Measurements from ENCODE around the gene ZNF48.

Gene ZNF48

DNA sequence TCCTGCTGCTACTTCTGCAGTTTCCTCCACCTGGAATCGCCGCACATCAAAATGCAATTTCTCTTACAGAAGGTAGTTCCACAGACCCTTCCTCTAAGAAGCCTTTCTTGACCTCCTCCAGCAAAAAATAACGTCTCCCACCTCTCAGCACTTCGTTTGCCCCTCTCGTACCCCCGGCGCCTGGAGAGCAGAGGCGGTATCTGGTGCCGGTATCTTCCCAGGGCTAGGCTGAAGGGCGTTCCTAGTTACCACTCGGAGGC lies 34.1 kb downstream of the ZNF48 start:
- TF ChIP-seq JUND (IDR thresholded peaks at IDR 0.05; ENCODE audit: low read depth), result no peak
- in situ Hi-C loops (cut with HindIII; ENCODE audit: low pct_unique_long_range_greater_than_20kb, low sequenced_read_pairs), result loop anchor here (25.0 kb wide), 1 partner anchor 208 kb away; no protein-coding TSS in a partner anchor
- DNase-seq (ENCODE audit: low read depth in 1 of 2, low spot score in 1 of 2), result no peak

DNA sequence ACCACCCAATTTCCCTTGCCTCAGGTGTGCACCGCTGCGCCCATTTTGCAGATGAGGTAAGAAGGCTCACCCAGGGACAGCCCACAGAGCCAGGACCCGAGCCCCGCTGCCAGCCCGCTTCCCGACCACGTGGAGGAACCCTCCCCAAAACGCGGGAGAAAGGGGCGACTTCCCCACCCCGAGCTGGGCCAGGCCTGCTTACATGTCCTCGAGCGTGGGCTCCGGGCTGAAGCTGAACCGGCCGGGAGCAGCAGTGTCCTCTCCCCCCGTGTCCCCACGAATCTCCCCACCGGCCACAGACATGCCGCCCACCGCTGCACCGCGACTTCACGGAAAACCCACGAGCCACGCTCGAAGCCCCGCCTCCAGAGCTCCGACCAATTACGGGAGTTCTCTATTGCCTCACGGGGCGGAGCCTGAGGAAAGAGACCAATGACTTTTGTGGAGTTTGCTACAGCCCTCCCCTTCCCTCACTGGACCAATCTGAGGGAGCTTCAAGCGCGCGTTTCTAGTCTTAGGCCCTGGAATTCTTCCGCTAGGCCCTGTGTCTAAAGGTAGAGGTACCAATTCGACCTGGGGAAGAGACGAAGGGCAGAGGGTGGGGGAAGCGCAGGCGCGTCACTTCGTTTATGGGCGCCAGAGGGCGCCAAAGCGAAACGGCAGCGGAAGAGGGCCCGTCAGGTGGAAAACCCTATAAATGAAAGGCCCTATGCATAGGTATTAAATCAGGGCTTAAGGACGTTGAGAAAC lies 34.6 kb downstream of the ZNF48 start, which contains the start of gene DCTPP1:
Gene DCTPP1 (minus strand): TSS at position 353 of the 750 bp plus-strand sequence. CDS start 50 bp downstream, at position 303.
- in situ Hi-C loops (cut with HindIII; ENCODE audit: low pct_unique_long_range_greater_than_20kb, low sequenced_read_pairs), result loop anchor here (25.0 kb wide), 1 partner anchor 207 kb away; no protein-coding TSS in a partner anchor
- peak; percentile 95 to 100 for DNase-seq (ENCODE audit: low read depth in 1 of 2, low spot score in 1 of 2)
- TF ChIP-seq JUND (IDR thresholded peaks at IDR 0.05; ENCODE audit: low read depth), result no peak

DNA sequence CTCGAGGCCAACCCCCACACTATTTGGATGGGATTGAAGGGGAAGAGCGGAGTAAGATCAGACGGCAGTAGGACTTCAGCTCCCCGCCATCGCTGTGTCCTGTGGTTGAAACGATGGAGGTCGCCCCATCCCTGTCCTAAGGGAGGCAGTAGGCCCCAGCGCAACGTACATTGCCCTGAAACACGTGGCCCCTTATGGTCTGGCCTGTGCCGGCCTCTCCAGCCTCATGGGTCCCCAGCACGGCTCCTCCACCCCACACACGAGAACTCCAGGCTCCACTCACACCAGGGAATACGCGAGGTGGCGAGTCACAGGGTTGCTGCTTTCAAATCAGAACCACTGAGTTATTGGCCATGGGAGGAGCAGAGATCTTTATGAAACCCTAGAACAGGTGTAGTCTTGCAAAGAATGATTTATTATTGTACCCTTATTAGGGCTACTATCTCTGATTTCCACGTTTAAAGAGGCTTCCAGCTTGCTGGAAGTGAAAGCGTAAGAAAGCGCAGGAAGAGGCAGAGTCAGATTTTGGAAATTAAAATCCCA lies 35.3 kb downstream of the ZNF48 start:
- no peak for DNase-seq (ENCODE audit: low read depth in 1 of 2, low spot score in 1 of 2)
- in situ Hi-C loops (cut with HindIII; ENCODE audit: low pct_unique_long_range_greater_than_20kb, low sequenced_read_pairs), result loop anchor here (25.0 kb wide), 1 partner anchor 207 kb away; no protein-coding TSS in a partner anchor
- TF ChIP-seq JUND (IDR thresholded peaks at IDR 0.05; ENCODE audit: low read depth), result no peak

DNA sequence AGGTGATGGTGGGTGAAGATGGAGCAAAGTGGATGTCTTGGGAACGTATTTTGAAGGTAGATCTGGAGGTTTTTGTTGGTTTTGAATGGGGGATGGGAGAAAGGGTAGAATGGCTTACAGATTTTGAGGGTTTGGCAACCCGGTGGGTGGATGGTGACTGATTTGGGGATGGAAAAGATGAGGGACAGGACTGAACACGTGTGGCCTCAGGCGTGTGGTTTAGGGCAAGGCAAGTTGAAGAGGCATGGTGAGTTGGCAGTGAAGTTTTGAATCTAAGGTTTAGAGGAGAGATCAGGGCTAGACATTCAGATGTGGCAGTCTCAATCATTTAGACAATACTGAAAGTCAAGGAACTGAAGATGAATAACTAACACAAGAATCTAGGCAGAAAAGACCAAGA lies 39.6 kb downstream of the ZNF48 start:
- no peak for TF ChIP-seq JUND (IDR thresholded peaks at IDR 0.05; ENCODE audit: low read depth)
- in situ Hi-C loops (cut with HindIII; ENCODE audit: low pct_unique_long_range_greater_than_20kb, low sequenced_read_pairs), result loop anchor here (25.0 kb wide), 1 partner anchor 202 kb away; no protein-coding TSS in a partner anchor
- DNase-seq (ENCODE audit: low read depth in 1 of 2, low spot score in 1 of 2), result no peak

DNA sequence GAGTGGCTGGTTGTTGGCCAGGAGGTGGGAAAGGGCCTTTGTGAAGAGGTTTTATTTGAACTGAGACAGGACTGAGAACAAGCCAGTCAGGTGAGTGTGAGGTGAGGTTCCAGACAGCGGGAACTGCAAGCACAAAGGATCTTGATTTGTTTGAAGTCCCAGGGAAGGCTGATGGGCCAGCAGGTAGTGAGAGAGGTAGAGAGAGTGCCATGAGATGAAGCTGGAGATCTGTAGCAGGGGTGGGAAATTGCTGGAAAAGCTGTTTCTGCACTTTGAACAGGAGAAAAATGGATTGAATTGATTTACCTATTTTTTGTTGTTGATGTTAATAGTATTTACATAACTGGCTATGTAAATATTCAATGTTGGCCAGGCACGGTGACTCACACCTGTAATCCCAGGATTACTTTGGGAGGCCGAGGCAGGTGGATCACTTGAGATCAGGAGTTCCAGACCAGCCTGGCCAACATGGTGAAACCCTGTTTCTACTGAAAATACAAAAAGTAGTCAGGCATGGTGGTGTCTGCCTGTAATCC lies 42.4 kb downstream of the ZNF48 start:
- TF ChIP-seq JUND (IDR thresholded peaks at IDR 0.05; ENCODE audit: low read depth), result no peak
- DNase-seq (ENCODE audit: low read depth in 1 of 2, low spot score in 1 of 2), result peak in 1 of 2 experiments; percentile 91

DNA sequence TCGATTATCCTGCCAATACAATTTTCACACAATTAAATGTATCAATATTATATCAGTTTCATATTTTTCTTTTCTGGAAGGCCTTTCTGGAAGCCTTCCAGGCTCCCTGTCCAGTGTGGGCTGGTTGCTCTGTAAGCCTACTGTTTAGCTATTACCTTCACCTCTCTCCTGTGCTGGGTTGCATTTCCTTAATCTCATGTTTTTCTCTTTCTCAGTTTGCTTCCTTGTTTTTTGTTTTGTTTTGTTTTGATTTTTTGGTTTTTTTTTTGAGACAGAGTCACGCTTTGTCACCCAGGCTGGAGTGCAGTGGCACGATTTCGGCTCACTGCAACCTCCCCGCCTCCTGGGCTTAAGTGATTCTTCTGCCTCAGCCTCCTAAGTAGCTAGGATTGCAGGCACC lies 43.6 kb downstream of the ZNF48 start:
- no peak for TF ChIP-seq JUND (IDR thresholded peaks at IDR 0.05; ENCODE audit: low read depth)
- in situ Hi-C loops (cut with HindIII; ENCODE audit: low pct_unique_long_range_greater_than_20kb, low sequenced_read_pairs), result loop anchor here (25.0 kb wide), 1 partner anchor 198 kb away; no protein-coding TSS in a partner anchor
- no peak for DNase-seq (ENCODE audit: low read depth in 1 of 2, low spot score in 1 of 2)

More for the DNA sequence above, 42.4 kb downstream of the ZNF48 start:
- in situ Hi-C loops (cut with HindIII; ENCODE audit: low pct_unique_long_range_greater_than_20kb, low sequenced_read_pairs), result loop anchor here (25.0 kb wide), 1 partner anchor 200 kb away; no protein-coding TSS in a partner anchor

DNA sequence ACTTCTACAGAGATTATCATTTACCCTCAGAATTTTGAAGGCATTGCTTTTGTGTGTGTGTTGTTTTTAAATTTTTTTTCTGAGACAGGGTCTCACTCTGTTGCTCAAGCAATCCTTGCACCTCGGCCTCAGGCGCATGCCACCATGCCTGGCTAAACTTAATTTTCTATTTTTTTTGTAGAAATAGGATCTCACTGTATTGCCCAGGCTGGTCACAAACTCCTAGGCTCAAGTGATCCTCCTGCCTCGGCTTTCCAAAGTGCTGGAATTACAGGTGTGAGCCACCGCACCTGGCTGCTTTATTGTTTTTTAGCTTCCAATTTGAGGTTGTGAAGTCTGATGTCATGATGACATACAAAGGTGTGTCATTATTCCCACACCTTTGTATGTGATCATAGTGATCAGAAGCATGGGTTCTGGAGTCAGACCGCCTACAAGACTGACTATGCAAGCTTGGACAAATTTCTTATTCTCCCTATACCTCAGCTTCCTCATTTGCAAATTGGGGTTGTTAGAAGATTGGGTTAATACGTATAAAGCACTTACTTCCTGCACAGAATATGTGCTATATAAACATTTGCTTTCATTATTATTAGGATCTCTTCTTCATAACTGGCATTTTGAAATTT lies 44.6 kb downstream of the ZNF48 start:
- in situ Hi-C loops (cut with HindIII; ENCODE audit: low pct_unique_long_range_greater_than_20kb, low sequenced_read_pairs), result loop anchor here (25.0 kb wide), 1 partner anchor 197 kb away; no protein-coding TSS in a partner anchor
- no peak for TF ChIP-seq JUND (IDR thresholded peaks at IDR 0.05; ENCODE audit: low read depth)
- DNase-seq (ENCODE audit: low read depth in 1 of 2, low spot score in 1 of 2), result no peak

DNA sequence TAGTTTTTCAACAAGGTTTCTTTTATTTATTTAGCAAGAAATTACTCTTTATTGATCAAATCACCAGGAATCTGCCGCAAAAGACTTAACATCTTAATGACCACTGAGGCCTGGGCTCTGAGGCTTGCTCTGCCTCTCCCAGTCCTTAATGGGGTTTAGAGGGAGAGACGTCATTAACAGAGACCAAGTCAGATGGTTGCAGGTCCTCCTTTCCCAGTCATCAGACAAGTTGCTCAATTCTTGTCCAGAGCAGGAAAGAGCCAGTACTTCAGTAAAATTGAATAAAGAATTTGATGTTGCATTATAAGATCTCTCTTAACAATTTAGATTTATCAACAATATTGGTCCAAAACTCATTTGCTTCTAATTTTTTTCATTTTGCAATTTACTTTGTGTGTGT lies 48.4 kb downstream of the ZNF48 start:
- in situ Hi-C loops (cut with HindIII; ENCODE audit: low pct_unique_long_range_greater_than_20kb, low sequenced_read_pairs), result loop anchor here (25.0 kb wide), 1 partner anchor 194 kb away; no protein-coding TSS in a partner anchor
- no peak for DNase-seq (ENCODE audit: low read depth in 1 of 2, low spot score in 1 of 2)
- no peak for TF ChIP-seq JUND (IDR thresholded peaks at IDR 0.05; ENCODE audit: low read depth)

DNA sequence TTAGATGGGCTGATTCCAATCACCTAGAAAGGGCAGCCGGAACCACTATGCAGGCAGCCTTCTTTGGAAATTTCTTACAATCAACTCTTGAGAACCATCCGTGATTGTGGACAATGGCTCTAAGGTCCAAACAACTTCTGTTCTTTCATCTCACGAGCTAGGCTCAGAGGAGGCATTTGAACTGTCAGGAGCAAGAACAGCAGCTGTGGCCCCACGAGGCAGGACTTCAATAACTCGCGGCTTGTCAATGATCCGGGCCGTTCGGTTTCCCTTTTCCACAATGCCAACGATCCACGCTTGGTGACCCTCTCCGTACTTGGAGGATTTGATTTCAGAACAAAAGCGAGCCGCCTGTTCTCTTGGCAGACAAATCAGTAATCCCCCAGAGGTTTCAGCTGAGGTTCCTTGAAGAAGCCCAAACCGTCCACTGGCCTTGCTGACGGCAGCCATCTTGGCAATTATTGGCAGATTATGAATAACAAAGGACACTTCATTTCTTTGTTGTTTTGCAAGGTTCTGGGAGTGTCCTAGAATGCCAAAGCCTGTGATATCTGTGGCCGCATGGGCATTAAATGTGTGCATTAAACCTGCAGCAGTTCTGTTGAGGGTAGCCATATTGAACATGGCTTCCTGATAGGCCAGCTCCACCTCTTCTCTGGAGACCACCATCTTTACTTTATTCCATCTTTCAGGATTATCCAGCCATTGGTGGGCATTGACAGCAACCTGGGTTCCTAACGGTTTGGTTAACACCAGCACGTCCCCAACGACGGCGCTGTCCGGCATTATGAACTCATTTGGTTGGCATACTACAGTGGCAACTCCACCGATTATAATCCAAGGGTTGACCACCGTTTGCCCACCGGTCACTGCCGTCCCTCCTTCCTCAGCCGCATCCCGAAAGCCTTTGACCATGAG lies 49.3 kb downstream of the ZNF48 start:
- DNase-seq (ENCODE audit: low read depth in 1 of 2, low spot score in 1 of 2), result no peak
- in situ Hi-C loops (cut with HindIII; ENCODE audit: low pct_unique_long_range_greater_than_20kb, low sequenced_read_pairs), result loop anchor here (25.0 kb wide), 1 partner anchor 193 kb away; no protein-coding TSS in a partner anchor
- TF ChIP-seq JUND (IDR thresholded peaks at IDR 0.05; ENCODE audit: low read depth), result no peak

DNA sequence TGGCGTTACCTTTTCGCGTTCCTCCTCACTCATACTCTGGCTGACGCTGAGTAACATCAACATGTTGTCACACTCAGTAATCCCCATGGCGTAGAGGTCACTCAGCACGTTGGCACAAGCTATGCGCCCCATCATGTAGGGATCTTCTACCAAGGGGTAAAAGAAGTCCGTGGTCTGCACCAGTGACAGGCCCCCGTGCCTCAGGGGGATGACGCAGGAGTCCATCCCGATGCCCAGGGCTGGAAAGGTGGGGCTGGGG lies 49.9 kb downstream of the ZNF48 start:
- TF ChIP-seq JUND (IDR thresholded peaks at IDR 0.05; ENCODE audit: low read depth), result no peak
- in situ Hi-C loops (cut with HindIII; ENCODE audit: low pct_unique_long_range_greater_than_20kb, low sequenced_read_pairs), result loop anchor here (25.0 kb wide), 1 partner anchor 192 kb away; no protein-coding TSS in a partner anchor
- no peak for DNase-seq (ENCODE audit: low read depth in 1 of 2, low spot score in 1 of 2)

DNA sequence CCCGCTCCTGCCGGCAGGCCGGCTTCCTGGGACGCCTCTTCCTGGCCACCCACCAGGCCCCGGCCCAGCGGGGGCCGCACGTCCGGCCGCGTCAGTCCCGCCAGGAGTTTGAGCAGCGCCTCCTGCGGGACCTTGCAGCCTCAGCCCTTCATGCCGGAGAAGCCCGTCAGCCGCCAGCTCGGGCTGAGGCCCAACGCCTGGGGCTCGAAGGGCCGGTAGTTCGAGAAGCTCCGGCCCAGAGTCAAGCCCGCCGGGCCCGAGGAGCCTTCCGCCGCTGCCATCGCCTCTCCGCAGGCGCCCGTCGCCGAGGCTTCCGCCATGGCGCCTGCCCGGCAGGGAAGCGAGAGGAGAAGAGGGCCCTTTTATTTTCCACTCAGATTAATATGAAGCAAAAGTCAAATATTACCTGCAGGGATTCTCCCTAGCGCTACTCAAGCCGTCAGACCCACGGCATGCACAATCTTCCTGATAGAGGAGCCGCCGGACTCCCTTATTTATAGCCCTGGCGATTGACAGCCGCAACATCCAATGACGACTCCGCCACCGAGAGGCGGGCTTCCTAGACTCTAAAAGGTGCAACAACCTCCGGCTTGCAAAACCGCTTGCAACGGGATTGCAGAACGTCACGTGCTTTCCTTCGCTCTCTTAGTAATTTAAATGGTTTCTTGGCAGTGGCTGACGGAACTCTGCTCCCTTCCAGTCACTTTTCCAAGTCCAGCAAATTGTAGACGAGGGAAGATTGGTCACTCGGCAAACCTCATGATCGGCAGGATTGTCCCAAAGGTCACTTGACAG lies 50.4 kb downstream of the ZNF48 start, which contains the start of gene SEPHS2:
Gene SEPHS2 (minus strand): TSS at position 467 of the 795 bp plus-strand sequence. CDS start 147 bp downstream, at position 320.
- DNase-seq (ENCODE audit: low read depth in 1 of 2, low spot score in 1 of 2), result peak; percentile 85 to 99
- in situ Hi-C loops (cut with HindIII; ENCODE audit: low pct_unique_long_range_greater_than_20kb, low sequenced_read_pairs), result loop anchor here (25.0 kb wide), 1 partner anchor 192 kb away; no protein-coding TSS in a partner anchor
- TF ChIP-seq JUND (IDR thresholded peaks at IDR 0.05; ENCODE audit: low read depth), result no peak
